ENCODE data around the gene KCNN4. TPM values are rescaled to one million over a fixed set of nuclear protein-coding genes. Genes with fewer than 3 reads are reported as not detected.
"Not testable (repeated sequence)": the region's sequence is repeated elsewhere in the genome, so short reads cannot be mapped to it uniquely, and the experiment has no call there.

Gene KCNN4
- 5.4 to 6.4 TPM (median 6.1 TPM) in 3 replicates for total RNA-seq

DNA sequence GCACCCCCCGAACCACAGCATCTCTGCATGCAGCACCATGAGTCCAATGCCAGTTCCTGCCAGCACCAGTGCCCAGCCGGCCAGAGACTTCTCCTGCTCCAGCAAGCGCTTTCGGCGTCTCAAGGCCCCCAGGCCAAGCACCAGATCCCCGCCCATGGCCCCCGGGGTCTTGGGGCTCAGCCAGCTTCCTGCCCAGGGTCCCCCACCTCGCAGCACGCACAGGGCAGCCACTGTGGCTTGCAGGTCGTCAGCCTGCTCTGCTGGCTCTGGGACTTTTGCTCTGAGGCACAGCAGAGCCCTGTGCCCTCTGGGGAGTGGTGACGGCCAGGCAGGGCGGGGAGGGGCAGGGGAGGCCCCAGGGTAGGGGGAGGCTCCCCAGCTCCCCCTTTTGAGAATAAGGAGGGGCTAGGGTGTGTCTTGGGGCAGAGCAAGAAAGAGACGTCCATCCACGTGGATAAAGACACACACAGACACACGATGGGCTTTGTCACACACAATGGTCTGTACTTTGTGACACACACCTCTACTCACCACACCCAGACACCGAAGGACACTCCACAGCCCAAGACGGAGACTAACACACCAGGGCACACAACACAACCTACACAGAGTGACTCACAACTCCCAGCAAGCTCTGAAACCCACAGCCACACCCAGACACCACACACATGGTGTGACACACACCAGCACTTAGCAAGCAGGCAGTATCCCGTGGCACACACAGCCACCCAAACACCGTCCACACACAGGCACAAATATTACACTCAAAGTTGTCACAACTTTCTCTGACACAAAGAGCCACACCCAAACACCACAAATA lies at the start of gene KCNN4:
Gene KCNN4 (minus strand): TSS at position 268 of the 820 bp plus-strand sequence. CDS start 112 bp downstream, at position 156.
- H3K4me1 Mint-ChIP-seq: peaks cover 53% of the 10 kb centered on the region
- no peaks in the 10 kb centered on the region for H3K27me3 Mint-ChIP-seq (ENCODE audit: low read depth)
- TF ChIP-seq, protein P1, sequence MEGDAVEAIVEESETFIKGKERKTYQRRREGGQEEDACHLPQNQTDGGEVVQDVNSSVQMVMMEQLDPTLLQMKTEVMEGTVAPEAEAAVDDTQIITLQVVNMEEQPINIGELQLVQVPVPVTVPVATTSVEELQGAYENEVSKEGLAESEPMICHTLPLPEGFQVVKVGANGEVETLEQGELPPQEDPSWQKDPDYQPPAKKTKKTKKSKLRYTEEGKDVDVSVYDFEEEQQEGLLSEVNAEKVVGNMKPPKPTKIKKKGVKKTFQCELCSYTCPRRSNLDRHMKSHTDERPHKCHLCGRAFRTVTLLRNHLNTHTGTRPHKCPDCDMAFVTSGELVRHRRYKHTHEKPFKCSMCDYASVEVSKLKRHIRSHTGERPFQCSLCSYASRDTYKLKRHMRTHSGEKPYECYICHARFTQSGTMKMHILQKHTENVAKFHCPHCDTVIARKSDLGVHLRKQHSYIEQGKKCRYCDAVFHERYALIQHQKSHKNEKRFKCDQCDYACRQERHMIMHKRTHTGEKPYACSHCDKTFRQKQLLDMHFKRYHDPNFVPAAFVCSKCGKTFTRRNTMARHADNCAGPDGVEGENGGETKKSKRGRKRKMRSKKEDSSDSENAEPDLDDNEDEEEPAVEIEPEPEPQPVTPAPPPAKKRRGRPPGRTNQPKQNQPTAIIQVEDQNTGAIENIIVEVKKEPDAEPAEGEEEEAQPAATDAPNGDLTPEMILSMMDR (IDR thresholded peaks at IDR 0.05; ENCODE audit: unreplicated experiment): no peak
- peak within 1 kb of the TSS; percentile 67 for H3K27ac Mint-ChIP-seq
- no peak for DNase-seq (ENCODE audit: low spot score in 2 of 2, unreplicated experiment in 2 of 2)
- peak within 1 kb of the TSS; percentile 41 for H3K4me3 Mint-ChIP-seq
- H3K9me3 Mint-ChIP-seq: no peaks in the 10 kb centered on the region
- H3K36me3 Mint-ChIP-seq: no peaks in the 10 kb centered on the region

DNA sequence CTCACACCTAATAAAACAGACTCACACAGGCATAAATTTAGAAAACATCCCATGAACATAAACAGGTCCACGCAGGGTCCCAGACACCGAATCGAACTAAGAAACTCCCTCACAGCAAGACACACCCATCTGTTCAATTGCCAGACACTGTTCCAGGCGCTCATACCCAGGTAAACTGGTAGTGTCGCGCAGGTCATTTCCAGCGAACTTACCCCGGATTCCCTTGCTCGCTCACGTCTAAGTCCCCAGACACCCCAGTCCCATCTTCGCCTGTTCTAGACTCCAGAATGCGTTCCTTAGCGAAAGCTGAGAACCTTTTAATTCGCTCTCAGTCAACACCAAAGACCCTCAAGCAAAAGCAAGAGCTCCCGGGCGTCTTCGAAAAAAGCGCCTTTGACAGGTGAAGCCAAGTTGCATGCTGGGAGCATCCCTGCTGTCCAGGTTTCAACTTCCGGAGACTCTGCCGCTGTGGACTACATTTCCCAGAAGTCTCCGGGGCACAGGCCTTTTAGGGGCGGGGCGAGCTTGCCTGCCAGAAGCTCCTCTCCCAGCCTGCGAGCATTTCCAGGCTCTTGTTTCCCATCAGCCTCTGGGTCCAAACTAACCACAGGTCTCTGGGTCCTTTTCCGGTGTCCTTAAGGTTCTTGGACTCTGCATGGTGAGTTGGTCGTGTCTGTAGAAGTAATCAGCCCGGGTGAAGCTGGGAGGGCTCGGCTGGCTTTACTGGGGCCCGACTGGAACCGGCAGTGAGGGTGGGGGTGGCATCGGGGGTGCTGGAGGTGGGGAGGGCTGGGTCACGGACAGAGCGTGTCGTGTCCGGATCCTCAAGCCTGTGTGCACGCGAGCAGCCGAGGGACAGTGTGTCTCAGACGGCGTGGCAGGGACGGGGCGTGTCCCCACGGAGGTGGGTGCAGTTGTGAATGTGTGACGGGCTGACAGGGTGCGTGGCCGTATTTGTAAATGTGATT lies 46.3 kb upstream of the KCNN4 start, which contains the start of gene ZNF283:
Gene ZNF283 (plus strand): TSS at position 535 of the 968 bp plus-strand sequence. CDS start 6,184 bp downstream, outside the sequence.
- H3K27ac Mint-ChIP-seq: peak within 1 kb of the TSS; percentile 89
- H3K36me3 Mint-ChIP-seq: peaks cover 22% of the 10 kb centered on the region
- peaks cover 12% of the 10 kb centered on the region for H3K4me1 Mint-ChIP-seq
- H3K27me3 Mint-ChIP-seq (ENCODE audit: low read depth): peaks cover 19% of the 10 kb centered on the region
- DNase-seq (ENCODE audit: low spot score in 2 of 2, unreplicated experiment in 2 of 2): peak; percentile 72 to 88
- H3K9me3 Mint-ChIP-seq: peaks cover 10% of the 10 kb centered on the region
- H3K4me3 Mint-ChIP-seq: peak within 1 kb of the TSS; percentile 93
- TF ChIP-seq, protein P1 (IDR thresholded peaks at IDR 0.05; ENCODE audit: unreplicated experiment): no peak

DNA sequence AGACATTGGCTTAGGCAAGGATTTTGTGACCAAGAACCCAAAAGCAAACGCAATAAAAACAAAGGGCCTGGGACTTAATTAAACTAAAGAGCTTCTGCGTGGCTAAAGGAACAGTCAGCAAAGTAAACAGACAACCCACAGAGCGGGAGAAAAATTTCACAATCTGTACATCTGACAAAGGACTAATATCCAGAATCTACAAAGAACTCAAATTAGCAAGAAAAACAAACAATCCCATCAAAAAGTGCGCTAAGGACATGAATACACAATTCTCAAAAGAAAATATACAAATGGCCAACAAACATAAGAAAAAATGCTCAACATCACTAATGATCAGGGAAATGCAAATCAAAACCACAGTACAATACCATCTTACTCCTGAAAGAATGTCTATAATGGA lies 43.8 kb upstream of the KCNN4 start:
- H3K36me3 Mint-ChIP-seq; DNase-seq (ENCODE audit: low spot score in 2 of 2, unreplicated experiment in 2 of 2); H3K4me3 Mint-ChIP-seq; H3K9me3 Mint-ChIP-seq; H3K27ac Mint-ChIP-seq: not testable (repeated sequence)
- Mint-ChIP-seq H3K27me3 (ENCODE audit: low read depth) (peaks cover 36% of the 10 kb centered on the region), H3K4me1 (peaks cover 12% of the 10 kb centered on the region)

DNA sequence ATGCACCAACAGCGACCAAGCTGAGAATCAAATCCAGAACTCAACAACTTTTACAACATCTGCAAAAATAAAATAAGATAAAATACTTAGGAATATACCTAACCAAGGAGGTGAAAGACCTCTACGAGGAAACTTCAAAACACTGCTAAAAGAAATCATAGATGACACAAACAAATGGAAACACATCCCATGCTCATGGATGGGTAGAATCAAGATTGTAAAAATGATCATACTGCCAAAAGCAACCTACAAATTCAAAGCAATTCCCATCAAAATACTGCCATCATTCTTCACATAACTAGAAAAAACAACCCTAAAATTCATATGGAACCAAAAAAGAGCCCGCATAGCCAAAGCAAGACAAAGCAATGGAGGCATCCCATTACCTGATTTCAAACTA lies 43.1 kb upstream of the KCNN4 start:
- H3K9me3 Mint-ChIP-seq; H3K4me3 Mint-ChIP-seq; DNase-seq (ENCODE audit: low spot score in 2 of 2, unreplicated experiment in 2 of 2); H3K36me3 Mint-ChIP-seq; H3K27ac Mint-ChIP-seq: not testable (repeated sequence)
- Mint-ChIP-seq H3K4me1 (peaks cover 12% of the 10 kb centered on the region), H3K27me3 (ENCODE audit: low read depth) (peaks cover 36% of the 10 kb centered on the region)

DNA sequence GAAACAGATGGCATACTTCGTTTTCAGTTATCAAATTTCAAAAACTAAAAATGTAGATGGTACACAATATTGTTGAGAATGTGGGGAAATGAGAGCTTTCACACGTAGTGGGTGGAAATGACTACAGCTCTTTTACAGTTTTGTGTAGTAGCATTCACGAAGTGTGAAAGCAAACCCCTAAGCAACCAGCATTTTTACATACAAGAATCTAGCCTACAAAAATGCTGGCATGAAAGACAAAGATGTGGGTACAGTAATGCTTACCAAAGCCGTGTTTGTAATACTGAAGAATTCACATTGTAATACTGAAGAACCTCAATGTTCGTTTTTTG lies 40.1 kb upstream of the KCNN4 start:
- no peak for DNase-seq (ENCODE audit: low spot score in 2 of 2, unreplicated experiment in 2 of 2)
- H3K27me3 Mint-ChIP-seq (ENCODE audit: low read depth): peaks cover 47% of the 10 kb centered on the region

More for the DNA sequence above, 40.1 kb upstream of the KCNN4 start:
- H3K4me3 Mint-ChIP-seq: no peak overlapping the region
- no peaks in the 10 kb centered on the region for H3K36me3 Mint-ChIP-seq
- H3K9me3 Mint-ChIP-seq: peaks cover under 1% of the 10 kb centered on the region
- no peak overlapping the region for H3K27ac Mint-ChIP-seq
- no peaks in the 10 kb centered on the region for H3K4me1 Mint-ChIP-seq
- TF ChIP-seq, protein P1 (IDR thresholded peaks at IDR 0.05; ENCODE audit: unreplicated experiment): no peak

Data from mesothelial cell of epicardium (in vitro differentiated cells).